GM18526 (cell line): Measurements from ENCODE around the gene TWSG1.

ENCODE experiments used
- POLR2A ChIP-seq: IDR thresholded peaks from 3 replicates; pipeline ENCODE4 v1.6.1; 2011; ENCODE audit not compliant: insufficient read length; ENCODE audit errors: extremely low read depth

Gene TWSG1

DNA sequence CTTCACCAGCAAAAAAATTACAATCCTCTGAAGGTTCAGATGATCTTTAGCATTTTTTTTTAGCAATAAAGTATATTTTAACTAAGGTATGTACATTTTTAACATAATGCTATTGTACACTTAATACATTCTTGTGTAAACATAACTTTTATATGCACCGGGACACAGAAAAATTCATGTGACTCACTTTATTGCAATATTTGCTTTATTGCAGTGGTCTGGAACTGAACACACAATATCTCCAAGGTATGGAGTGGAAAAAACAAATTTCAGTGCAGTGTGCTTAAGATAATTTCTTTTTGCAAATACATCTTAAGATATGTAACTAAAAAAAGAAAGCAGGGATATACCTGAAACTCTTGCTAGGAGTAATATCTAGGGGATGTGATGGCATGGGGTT, 5.1 kb upstream of the TWSG1 start:
- TF ChIP-seq POLR2A, result no peak

DNA sequence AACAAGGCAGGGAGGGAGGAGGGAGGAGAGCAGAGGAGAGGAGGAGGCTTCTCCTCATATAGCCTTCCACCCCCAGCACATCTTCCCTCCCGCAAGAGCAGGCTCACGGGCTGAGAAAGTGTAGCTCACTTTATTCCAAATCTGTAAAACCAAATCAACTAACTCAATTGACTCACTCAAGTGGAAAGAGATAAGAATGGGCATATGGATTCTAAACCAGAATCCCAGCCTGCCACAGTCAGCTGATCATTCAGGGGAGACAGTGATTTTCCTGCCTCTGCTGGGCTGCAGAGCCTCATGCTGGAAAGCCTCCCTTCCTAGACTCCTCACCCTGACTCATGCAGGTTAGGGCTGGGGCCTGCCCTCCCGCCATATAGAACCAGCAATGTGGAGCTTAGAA, 4.2 kb upstream of the TWSG1 start:
- no peak for TF ChIP-seq POLR2A

- TF ChIP-seq POLR2A, result no peak
These were observed 888 bp upstream of the TWSG1 start for GRCh38 chr18:9333441-9334328.

DNA sequence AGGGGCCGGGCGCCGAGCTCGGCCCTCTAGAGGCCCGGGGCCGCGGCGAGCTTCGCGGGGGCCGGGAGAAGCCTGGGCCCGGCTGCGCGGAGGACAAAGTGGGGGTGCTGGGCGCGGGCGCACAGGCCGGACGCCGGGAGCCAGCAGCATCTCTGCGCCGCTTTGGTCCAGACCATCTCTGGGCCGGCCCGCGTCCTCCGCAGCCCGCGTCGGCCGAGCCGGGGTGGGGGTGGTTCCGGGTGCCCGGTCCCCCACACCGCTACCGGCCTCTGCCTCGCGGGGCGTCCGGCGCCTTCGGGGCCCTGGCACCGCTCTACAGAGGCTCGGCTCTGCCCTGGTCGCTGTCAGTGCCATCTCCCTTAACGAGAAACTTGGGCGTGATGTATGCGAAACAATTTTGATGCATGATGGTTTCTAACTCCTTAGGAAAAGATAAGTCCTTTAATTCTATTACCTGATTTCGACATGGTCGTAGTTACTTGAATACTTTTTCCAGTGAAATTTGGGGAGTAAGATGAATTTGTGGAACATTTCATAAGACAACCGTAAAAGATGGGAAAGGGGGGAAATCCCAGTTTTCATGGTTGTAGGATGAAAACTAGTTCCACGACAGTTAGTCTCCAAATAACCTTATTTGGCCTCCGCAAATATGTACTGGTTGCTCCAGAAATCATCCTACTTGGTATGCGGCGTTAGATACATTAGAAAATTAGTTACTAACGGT, 562 bp downstream of the TWSG1 start:
- no peak for TF ChIP-seq POLR2A

- TF ChIP-seq POLR2A, result no peak
These were observed 1.1 kb downstream of the TWSG1 start for GRCh38 chr18:9335697-9336045.

DNA sequence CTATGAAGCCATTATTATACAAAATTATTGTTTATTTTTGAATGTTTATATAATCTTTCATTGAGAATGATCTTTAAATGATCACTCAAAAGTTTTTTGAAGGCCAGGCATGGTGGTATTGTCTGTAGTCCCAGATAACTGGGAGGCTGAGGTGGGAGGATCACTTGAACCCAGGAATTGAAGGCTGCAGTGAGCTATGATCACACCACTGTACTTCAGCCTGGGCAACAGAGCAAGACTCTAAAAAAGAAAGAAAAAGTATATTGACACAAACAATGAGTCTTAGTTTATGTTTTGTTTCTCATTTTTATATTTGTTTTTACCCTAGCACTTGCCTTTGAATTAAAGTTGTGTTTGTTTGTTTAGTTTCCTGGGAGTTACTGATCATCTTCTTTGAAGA, 2.3 kb downstream of the TWSG1 start:
- no peak for TF ChIP-seq POLR2A

- TF ChIP-seq POLR2A, result no peak
These were observed 3.3 kb downstream of the TWSG1 start for GRCh38 chr18:9337873-9338272.

- TF ChIP-seq POLR2A, result no peak
These were observed 5.9 kb downstream of the TWSG1 start for GRCh38 chr18:9340472-9340871.

DNA sequence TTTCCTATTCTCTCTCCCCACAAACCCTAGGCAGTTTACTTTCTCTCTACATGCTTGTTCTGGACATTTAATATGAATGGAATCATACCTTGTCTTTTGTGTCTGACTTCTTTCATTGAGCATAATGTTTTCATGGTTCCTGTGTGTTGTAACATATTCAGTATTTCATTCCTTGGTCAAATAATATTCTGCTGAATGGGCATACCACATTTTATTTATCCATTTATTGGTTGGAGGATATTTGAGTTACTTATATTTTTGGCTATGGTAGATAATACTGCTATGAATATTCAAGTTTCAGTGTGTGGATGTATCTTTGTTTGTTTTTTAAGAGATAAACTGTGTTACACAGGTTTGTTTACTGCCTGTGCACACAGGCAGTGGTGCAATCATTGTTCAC, 9.0 kb downstream of the TWSG1 start:
- no peak for TF ChIP-seq POLR2A

DNA sequence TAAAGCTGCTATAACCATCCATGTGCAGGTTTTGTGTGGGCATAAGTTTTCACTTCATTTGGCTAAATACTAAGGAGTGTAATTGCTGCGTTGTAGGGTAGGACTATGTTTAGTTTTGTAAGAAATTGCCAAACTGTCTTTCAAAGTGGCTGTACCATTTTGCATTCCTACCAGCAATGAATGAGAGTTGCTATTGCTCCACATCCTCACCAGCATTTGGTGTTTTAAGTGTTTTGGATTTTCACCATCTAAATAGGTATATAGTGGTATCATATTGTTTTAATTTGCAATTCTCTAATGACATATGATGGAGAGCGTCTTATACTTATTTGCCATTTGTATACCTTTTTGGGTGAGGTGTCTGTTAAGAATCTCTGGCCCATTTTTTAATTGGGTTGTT, 12.2 kb downstream of the TWSG1 start:
- TF ChIP-seq POLR2A, result no peak

DNA sequence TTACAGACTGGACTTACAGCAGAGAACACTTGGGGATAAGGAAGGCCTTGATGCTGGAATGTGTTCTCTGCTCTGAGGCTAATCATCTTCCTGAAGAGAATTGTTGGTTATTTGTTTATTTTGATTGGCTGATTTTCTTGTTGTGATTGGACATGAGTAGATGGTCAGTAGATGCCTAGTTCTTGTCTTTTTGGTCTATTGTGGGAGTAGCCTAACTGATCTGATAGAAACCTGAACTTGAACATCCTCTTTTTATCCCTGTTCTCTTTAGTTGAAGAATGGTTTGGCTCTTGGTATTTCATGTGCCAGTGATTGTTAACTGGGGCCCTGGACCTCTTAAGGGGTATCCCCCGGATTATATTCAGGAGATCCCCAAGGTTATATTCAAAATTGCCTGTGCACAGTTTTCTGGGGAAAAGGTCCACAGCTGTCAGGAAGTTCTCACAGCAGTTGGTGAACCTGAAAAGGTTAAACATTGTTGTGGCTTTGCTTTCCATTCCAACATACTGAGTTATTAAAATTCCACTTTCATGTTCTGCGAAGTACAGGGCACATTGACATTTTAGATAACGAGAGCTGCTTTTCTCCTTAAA, 13.6 kb downstream of the TWSG1 start:
- no peak for TF ChIP-seq POLR2A

GRCh38 chr18:9348766-9349165, 14.2 kb downstream of the TWSG1 start:
- no peak for TF ChIP-seq POLR2A

DNA sequence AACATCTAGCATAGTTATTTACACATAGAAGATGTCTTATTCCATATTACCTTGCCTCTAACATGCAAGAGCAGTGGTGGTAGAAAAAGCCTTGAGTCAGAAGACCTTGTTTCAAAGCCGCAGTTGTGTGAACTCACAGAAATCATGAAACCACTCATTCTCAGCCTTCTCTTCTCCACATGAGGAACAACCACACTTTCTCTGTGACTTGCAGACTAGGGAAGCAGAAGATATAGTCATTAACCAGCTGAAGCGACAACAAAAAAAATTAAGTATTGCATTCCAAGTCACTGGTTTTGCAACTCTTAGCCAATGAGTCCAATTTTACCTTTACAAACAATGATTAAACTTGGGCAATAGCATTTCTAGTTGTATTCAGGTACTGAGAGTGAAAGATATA, 19.0 kb downstream of the TWSG1 start:
- no peak for TF ChIP-seq POLR2A

- no peak for TF ChIP-seq POLR2A
These were observed 19.7 kb downstream of the TWSG1 start for GRCh38 chr18:9354256-9354655.

DNA sequence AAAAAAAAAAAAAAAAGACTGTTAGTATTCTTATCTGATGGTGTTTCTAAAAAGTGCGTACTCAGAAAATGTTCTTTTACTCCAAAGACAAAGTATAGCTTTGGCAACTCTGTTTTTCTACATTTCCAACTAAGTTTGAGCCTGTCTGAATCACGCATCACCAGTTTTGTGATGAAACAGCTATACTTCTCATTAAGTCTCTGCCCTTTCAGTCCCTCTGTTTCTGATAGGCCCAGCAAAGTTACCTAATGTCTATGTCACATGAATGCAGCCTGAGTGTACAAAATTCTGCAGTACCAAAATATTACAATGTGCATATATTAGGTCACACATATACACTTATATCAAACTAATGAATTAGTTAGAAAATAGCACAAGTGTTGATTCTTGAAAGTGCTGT, 22.4 kb downstream of the TWSG1 start:
- TF ChIP-seq POLR2A, result no peak

DNA sequence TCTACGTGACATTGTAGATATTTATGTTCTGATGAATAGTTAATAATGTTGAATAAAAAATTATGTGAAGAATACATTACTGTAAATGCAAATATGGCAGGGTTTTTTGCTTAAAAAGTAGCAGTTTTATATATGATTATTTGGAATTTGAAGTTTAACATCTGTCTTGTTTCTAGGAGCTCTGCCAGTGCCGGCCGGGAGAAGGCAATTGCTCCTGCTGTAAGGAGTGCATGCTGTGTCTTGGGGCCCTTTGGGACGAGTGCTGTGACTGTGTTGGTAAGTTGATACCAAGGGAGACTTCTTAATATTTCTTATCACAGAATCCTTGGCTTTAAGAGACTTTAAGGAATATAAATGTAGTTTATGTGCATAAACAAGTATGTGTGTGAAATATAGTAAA, 25.2 kb downstream of the TWSG1 start:
- no peak for TF ChIP-seq POLR2A
